Activated CD4-positive, alpha-beta T cell treated with anti-CD3 and anti-CD28 coated beads for 4 hours (primary cell): ENCODE data around the gene SPRR2B.
"Not testable (repeated sequence)": the region's sequence is repeated elsewhere in the genome, so short reads cannot be mapped to it uniquely, and the experiment has no call there.

Experiments used
- DNase-seq, 2 donors: peaks; one replicate each; pipeline ENCODE4 v3.0.0-alpha.2; 2020

The SPRR2B gene

GRCh38 chr1:153071511-153071910 is at the start of gene SPRR2B:
SPRR2B (minus strand) TSS chr1:153071611; CDS start chr1:153070839, 772 bp downstream.
- no peak for DNase-seq

GRCh38 chr1:153120945-153121344 is 49.5 kb upstream of the SPRR2B start:
- DNase-seq = no peak

DNA sequence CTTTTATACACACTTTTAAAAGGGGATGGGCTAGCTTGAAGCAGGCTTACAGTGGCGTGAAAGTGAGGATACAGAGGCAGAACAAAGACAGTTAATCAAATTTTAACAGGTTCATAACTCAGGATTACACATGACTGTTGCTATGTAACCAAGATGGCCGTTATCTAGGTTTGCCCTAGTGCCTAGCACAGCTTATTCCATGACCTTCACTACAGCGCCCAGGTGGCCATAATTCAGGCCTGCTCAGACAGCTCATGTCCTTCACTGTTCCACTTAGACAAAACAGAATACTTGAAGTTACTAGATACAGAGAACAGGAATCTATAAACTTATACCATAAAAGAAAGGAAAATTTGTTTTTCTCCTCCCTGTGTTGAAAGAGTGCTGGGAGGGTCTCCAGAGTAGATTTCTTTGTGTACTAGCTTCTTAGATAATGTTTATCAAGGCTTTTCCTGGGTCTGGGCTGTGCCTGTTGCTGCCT is 48.1 kb upstream of the SPRR2B start:
- no peak for DNase-seq

DNA sequence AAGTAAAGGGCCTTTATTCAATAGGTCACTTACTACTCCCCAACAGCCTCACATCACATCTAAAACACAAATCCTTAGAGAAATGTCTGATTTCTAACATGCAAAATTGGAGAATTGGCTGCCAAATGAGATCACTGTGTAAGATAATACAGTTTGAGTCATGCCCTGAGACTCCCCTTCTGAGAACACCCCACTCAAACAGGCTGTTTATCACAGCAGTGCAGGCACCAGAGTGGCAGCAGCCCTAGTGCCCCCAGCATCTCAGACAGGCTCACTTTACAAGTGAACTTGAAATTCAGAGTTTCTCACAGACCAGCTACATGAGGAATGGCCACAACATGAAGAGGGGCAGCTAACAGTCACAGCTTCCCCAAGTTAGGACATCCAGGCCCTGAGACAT is 43.9 kb upstream of the SPRR2B start:
- DNase-seq = not testable (repeated sequence)

- DNase-seq = no peak
Measured at GRCh38 chr1:153113416-153113815, 42.0 kb upstream of the SPRR2B start, which contains the start of gene SPRR2F. SPRR2F (minus strand) TSS chr1:153113516; CDS start chr1:153112733, 783 bp downstream.

DNA sequence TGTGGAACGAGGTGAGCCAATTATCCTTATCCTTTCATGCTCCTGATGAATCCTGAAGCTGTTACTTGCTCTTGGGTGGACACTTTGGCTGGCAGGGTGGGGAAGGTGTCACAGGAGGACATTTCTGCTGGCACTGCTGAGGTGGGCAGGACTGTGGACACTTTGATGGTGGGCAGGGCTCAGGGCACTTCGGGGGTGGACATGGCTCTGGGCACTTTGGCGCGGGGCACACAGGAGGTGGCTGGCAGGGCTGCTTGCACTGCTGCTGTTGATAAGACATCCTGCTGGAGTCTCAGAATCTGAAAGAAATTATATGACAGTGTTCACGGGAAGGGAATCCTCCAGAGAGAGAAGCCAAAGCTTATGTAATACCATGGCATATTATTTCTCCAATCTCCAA is 41.0 kb upstream of the SPRR2B start:
- DNase-seq = not testable (repeated sequence)

DNA sequence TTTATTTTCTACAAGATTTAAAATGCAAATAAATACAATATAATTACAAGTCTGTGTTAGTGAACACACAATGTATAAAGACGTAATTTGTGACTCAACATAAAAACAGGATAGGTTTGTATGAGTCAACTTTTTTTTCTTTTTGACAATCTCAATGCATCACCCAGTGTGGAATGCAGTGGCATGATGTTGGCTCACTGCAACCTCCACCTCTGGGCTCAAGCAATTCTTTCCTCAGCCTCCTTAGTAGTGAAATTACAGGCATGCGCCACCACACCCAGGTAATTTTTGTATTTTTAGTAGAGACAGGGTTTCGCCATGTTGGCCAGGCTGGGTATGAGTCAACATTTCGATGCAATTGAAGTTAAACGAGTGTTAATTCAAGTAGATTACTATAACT is 28.8 kb upstream of the SPRR2B start:
- no peak for DNase-seq

DNA sequence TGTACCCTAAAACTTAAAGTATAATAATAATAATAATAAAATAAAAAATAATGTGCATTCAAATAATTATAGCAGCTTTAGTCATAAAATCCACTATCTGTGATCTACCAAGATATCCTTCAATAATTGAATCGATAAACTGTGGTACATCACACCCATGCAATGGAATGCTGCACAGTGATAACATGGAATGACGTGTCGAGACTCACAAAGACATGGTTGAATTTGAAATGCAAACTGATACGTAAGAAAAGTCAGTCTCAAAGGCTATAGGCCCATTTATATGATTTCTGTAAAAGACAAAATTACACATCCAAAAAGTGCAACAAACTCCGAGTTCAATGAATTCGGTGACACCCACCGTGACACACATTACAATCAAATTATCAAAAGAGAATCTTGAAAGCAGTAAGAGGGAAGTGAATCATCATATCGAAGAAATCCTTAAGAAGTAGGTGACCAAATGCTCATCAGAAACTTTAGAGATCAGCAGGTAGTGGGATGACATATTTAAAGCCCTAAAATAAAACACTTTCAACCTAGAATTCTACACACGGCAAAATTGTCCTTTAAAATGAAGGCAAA is 28.1 kb upstream of the SPRR2B start:
- DNase-seq = no peak

DNA sequence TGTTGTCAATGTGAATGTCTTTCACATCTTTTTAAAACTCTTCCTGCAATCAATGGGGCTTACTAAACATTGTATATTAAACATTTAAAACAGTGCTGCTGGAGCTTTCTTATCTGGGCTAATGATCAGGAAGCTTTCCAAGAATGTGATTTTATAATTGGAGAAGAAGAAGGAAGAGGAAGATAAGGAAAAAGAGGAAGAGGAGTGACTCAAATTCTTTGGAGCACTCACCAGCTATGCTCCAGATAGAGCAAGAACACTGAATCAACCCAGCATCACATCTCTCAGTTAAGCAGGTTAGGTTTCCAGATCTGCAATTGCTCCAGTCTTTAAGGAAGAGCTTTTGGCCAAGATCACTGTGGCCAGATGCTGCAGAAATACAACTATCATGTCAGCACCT is 24.4 kb upstream of the SPRR2B start:
- no peak for DNase-seq

- no peak for DNase-seq
Measured at GRCh38 chr1:153094426-153094825, 23.0 kb upstream of the SPRR2B start, which contains the start of gene SPRR2E. SPRR2E (minus strand) TSS chr1:153094526; CDS start chr1:153093751, 775 bp downstream.

GRCh38 chr1:153087652-153088051 is 16.2 kb upstream of the SPRR2B start:
- DNase-seq = no peak

DNA sequence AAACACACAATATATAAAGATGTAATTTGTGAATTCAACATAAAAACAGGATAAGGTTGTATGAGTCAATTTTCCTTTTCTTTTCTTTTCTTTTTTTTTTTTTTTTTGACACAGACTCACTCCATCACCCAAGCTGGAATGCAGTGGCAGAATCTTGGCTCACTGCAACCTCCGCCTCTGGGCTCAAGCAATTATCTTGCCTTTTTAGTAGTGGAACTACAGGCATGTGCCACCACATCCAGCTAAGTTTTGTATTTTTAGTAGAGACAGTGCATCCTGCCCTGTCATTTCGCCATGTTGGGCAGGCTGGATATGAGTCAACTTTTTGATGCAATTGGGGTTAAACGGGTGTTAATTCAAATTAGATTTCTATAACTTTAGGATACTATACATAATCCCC is 10.3 kb upstream of the SPRR2B start:
- DNase-seq = no peak

- no peak for DNase-seq
Measured at GRCh38 chr1:153072806-153073726, 1.7 kb upstream of the SPRR2B start.

DNA sequence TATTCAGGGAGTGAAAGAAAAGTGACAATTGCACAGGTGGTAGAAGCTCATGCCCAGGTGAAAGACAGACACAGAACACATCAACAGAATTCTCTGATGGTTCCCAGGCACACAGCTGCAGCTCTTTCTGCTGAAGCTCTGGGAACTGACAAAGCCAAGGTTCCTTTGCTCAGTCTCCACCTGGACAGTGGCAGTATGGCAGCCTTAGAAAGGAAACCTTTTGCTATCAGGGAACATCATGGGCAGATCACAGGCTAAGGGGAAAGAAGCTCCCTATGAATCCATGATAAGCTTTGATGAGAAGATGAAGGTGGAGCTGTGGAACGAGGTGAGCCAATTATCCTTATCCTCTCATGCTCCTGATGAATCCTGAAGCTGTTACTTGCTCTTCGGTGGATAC is 1.2 kb downstream of the SPRR2B start:
- DNase-seq = no peak

- no peak for DNase-seq
Measured at GRCh38 chr1:153058826-153059784, 12.3 kb downstream of the SPRR2B start.

DNA sequence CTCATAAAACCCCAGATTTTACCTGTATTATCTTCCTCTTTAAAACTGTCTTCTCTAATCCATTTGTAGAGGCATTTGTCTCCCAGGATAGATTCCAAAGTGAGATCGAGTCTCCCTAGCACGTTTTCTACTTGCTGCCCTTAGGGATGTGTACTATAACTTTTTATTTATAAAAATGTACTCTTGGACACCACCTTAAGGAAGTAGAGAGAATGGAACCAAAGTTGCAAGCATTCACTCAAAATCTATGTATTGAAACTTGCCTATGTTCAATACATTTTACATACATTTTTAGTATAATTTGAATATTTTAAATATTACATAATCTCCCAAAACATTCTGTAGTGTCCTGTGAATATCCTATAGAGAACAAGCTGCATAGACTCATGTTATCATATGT is 13.3 kb downstream of the SPRR2B start:
- DNase-seq = no peak

GRCh38 chr1:153057375-153057774 is 14.0 kb downstream of the SPRR2B start, which contains the start of gene SPRR2A:
SPRR2A (minus strand) TSS chr1:153057512; CDS start chr1:153056735, 777 bp downstream.
- DNase-seq = no peak

GRCh38 chr1:153056111-153056510 is 15.3 kb downstream of the SPRR2B start:
- not testable (repeated sequence) for DNase-seq

DNA sequence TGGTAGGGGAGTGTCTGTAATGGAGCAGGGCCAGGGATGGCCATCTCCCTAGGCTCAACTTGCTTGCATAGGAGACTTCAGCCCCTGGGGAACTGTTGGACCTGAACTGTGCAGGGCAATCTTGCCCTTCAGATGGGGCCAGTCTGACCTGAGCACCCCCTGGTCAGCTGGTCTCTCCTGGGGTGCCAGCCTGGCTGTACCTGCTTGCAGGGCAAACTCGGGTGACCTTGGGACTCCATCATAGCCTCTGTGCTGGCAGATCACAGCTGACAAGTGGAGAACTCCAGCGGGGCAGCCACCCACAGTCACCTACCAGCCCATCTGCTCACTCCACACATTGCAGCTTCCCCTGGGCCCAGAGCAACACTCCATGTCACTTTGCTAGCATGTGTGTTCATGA is 22.2 kb downstream of the SPRR2B start:
- DNase-seq = no peak

- no peak for DNase-seq
Measured at GRCh38 chr1:153040950-153041631, 30.3 kb downstream of the SPRR2B start, which contains the start of gene SPRR2D. SPRR2D (minus strand) TSS chr1:153041120; CDS start chr1:153040346, 774 bp downstream.

DNA sequence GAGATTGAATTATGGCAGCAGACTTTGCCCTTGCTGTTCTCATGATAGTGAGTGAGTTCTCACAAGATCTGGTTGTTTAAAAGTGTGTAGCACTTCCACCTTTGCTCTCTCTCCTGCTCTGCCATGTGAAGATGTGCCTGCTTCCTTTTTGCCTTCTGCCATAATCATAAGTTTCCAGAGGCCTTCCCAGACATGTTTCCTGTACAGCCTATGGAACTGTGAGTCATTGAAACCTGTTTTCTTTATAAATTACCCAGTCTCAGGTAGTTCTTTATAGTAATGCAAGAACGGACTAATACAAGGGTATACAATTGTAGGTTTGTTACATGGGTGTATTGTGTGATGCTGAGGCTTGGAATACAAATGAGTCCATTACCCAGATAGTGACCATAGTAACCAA is 36.2 kb downstream of the SPRR2B start:
- DNase-seq = no peak
